Colonic mucosa (tissue), 4 donors: Measurements from ENCODE around the gene MICAL3. TPM values are rescaled to one million over a fixed set of nuclear protein-coding genes. Genes with fewer than 3 reads are reported as not detected.

Source experiments
- DNase-seq: peaks from one replicate; pipeline ENCODE4 v3.0.0-alpha.2; 2020
- H3K27ac ChIP-seq: fragments of 200-600 bp; one replicate; pipeline ENCODE4 v1.8.0; 2021
- H3K27me3 ChIP-seq: fragments of 200-600 bp; one replicate; pipeline ENCODE4 v1.8.0; 2021
- H3K36me3 ChIP-seq: fragments of 200-600 bp; one replicate; pipeline ENCODE4 v1.8.0; 2021
- H3K4me1 ChIP-seq: fragments of 200-600 bp; one replicate; pipeline ENCODE4 v1.8.0; 2021; ENCODE audit warnings: mild to moderate bottlenecking
- H3K4me3 ChIP-seq: fragments of 200-600 bp; one replicate; pipeline ENCODE4 v1.8.0; 2021
- H3K9ac ChIP-seq, 2 donors: one replicate each; pipeline ENCODE4 v1.7.0; 2013; ENCODE audit warnings: control low read depth in 2 of 2, low read depth in 2 of 2, low read length in 2 of 2
- H3K9me3 ChIP-seq: fragments of 200-600 bp; one replicate; pipeline ENCODE4 v1.8.0; 2021
- intact Hi-C: fragments of 100-400 bp; cut with DNase I; formaldehyde crosslinking; loops from one replicate; pipeline ENCODE4 v1.14.1; 2022
- total RNA-seq, 2 donors: library from RNA; stranded (reverse); fragmentation: NEBNext Ultra II Directional in 1 of 2; extraction: Animal tissue kit (Norgen Biotek cat#: 25700) in 1 of 2; gene quantifications; one replicate each; pipeline ENCODE4 v1.2.1, GENCODE V29; 2021
- TF ChIP-seq, protein P1 (sequence below): fragments of 200-600 bp; IDR thresholded peaks from one replicate; pipeline ENCODE4 v1.8.0; 2022; ENCODE audit warnings: antibody characterized with exemption, mild to moderate bottlenecking
- donor health status: healthy.
- donor health status: DM: no; HTN: no; CAD: no.
- donor health status: DM: no; HTN: no; CAD: no.

MICAL3 gene
- total RNA-seq, 2 donors from 2014 or later = 72.5 to 84.5 TPM

- Histone ChIP-seq H3K4me1 (no peaks in the 10 kb centered on the region), H3K9me3 (no peaks in the 10 kb centered on the region), H3K4me3 (no peak overlapping the region), H3K36me3 (no peaks in the 10 kb centered on the region), H3K27me3 (no peaks in the 10 kb centered on the region), H3K9ac (no peak overlapping the region), H3K27ac (no peak overlapping the region)
- DNase-seq = no peak
- intact Hi-C loops = no loop called here
- TF ChIP-seq, protein P1, sequence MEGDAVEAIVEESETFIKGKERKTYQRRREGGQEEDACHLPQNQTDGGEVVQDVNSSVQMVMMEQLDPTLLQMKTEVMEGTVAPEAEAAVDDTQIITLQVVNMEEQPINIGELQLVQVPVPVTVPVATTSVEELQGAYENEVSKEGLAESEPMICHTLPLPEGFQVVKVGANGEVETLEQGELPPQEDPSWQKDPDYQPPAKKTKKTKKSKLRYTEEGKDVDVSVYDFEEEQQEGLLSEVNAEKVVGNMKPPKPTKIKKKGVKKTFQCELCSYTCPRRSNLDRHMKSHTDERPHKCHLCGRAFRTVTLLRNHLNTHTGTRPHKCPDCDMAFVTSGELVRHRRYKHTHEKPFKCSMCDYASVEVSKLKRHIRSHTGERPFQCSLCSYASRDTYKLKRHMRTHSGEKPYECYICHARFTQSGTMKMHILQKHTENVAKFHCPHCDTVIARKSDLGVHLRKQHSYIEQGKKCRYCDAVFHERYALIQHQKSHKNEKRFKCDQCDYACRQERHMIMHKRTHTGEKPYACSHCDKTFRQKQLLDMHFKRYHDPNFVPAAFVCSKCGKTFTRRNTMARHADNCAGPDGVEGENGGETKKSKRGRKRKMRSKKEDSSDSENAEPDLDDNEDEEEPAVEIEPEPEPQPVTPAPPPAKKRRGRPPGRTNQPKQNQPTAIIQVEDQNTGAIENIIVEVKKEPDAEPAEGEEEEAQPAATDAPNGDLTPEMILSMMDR = no peak
Observed at GRCh38 chr22:17969701-17970113, 54.7 kb downstream of the MICAL3 start.

- H3K9me3 ChIP-seq = no peaks in the 10 kb centered on the region
- TF ChIP-seq, protein P1 = no peak
- H3K4me1 ChIP-seq = no peaks in the 10 kb centered on the region
- no peak overlapping the region for H3K9ac ChIP-seq
- H3K27me3 ChIP-seq = no peaks in the 10 kb centered on the region
- DNase-seq = no peak
- H3K36me3 ChIP-seq = no peaks in the 10 kb centered on the region
- intact Hi-C loops = no loop called here
- H3K27ac ChIP-seq = no peak overlapping the region
- H3K4me3 ChIP-seq = no peak overlapping the region
Observed at GRCh38 chr22:17968126-17968525, 56.2 kb downstream of the MICAL3 start.

DNA sequence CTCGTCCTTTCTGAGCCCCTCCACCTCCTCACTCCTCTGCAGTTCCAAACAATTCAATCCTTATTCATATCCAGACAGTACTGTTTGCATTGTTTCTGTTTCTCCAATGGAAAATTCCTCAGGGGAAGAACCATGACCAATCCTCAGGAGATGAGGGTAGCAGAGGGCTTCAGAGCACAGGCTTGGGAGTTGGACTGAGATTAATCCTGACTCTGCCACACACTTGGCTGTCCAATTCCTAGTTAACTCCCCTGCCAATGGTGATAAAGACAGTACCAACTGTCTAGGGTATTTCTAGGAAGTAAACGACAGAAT, 58.0 kb downstream of the MICAL3 start:
- H3K4me1 ChIP-seq = no peaks in the 10 kb centered on the region

DNA sequence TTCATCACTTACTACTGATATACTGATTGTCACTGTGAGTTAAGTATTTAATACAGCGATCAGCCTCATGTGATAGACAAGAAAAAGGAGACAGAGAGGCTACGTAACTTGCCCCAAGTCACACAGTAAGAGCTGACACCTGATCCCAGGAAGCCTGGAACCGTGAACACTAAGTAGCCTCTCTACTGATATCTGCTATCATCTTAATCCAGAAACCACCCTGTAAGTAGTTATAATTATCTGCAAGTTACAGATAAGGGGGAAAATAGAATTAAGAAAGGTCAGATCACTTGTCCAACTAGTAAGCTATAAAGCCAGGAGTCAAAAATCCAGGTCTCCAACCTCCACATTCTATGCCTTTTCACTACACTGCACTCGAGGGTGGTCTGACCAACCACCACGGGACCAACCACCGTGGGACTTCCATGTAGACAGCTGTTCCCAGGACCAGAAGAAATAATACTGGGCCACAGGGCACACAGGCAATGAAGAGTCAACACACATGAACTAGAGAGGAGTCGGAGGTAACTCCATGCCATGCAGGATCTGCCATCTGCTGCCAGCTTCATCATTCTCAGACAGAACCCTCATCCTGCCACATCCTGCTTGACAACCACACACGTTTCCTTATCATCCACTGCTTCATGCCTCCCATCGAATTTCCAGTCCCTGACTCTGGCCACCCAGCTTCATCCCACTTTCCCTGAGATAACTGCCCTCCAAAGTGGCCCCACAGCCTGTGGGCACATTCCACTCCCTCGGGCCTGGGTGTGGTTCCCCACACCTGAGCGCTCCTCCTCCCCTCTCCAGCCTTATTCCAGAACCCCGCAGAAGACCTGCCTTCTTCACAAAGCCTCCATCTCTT, 58.6 kb downstream of the MICAL3 start:
- Histone ChIP-seq H3K36me3 (no peaks in the 10 kb centered on the region), H3K4me1 (no peaks in the 10 kb centered on the region), H3K9me3 (no peaks in the 10 kb centered on the region), H3K27me3 (no peaks in the 10 kb centered on the region), H3K9ac (no peak overlapping the region), H3K27ac (no peak overlapping the region), H3K4me3 (no peak overlapping the region)
- no peak for DNase-seq
- intact Hi-C loops = no loop called here
- TF ChIP-seq, protein P1 = no peak

More for the DNA sequence above, 58.0 kb downstream of the MICAL3 start:
- H3K27ac ChIP-seq = no peak overlapping the region
- no peaks in the 10 kb centered on the region for H3K36me3 ChIP-seq
- no peak overlapping the region for H3K4me3 ChIP-seq
- no peak for DNase-seq
- TF ChIP-seq, protein P1 = no peak
- H3K9ac ChIP-seq = no peak overlapping the region
- no peaks in the 10 kb centered on the region for H3K9me3 ChIP-seq
- no peaks in the 10 kb centered on the region for H3K27me3 ChIP-seq
- intact Hi-C loops = no loop called here

GRCh38 chr22:17964643-17965042, 59.7 kb downstream of the MICAL3 start:
- DNase-seq = no peak
- intact Hi-C loops = no loop called here
- Histone ChIP-seq H3K27ac (no peak overlapping the region), H3K27me3 (no peaks in the 10 kb centered on the region), H3K9ac (no peak overlapping the region), H3K4me3 (no peak overlapping the region), H3K9me3 (no peaks in the 10 kb centered on the region), H3K4me1 (no peaks in the 10 kb centered on the region), H3K36me3 (no peaks in the 10 kb centered on the region)
- TF ChIP-seq, protein P1 = no peak
